Loucy (cell line): Measurements from ENCODE around the gene STK35.

Source experiments
- EZH2phosphoT487 ChIP-seq: fragments of 200-600 bp; IDR thresholded peaks from 2 replicates; pipeline ENCODE4 v1.6.1; 2018; ENCODE audit warnings: antibody characterized with exemption, mild to moderate bottlenecking, moderate library complexity, borderline replicate concordance
- TF ChIP-seq, protein P1 (sequence below): fragments of 200-600 bp; sonication (generic); conservative IDR thresholded peaks from 2 replicates; pipeline ENCODE4 v1.5.1; 2014; ENCODE audit warnings: mild to moderate bottlenecking, antibody characterized with exemption, low read length

DNA sequence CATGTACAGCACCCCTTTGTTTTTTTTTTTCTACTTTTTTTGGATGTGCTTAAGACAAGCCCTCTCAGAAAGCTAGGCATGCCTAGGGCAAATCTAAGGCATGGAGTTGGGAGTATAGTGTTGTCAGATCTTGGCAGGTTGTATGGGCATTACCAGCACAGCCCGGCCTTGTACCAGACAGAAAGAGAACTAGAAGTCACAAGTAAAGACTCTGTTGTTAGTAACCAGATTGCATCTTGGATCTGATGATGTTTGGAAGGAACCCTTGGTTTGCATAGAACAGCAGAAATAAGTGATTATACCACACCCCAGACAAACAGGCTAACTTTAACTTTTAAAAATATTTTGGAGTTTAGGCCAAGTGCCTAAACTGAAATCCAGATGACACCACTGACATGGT, 25.6 kb downstream of the STK35 start:
- TF ChIP-seq, protein P1, sequence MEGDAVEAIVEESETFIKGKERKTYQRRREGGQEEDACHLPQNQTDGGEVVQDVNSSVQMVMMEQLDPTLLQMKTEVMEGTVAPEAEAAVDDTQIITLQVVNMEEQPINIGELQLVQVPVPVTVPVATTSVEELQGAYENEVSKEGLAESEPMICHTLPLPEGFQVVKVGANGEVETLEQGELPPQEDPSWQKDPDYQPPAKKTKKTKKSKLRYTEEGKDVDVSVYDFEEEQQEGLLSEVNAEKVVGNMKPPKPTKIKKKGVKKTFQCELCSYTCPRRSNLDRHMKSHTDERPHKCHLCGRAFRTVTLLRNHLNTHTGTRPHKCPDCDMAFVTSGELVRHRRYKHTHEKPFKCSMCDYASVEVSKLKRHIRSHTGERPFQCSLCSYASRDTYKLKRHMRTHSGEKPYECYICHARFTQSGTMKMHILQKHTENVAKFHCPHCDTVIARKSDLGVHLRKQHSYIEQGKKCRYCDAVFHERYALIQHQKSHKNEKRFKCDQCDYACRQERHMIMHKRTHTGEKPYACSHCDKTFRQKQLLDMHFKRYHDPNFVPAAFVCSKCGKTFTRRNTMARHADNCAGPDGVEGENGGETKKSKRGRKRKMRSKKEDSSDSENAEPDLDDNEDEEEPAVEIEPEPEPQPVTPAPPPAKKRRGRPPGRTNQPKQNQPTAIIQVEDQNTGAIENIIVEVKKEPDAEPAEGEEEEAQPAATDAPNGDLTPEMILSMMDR, result no peak
- no peak for TF ChIP-seq EZH2phosphoT487
